T1000 (cell line): ENCODE measurements around the gene CCDC83.
"Not testable (repeated sequence)": the region's sequence is repeated elsewhere in the genome, so short reads cannot be mapped to it uniquely, and the experiment has no call there.

Source experiments
- DNase-seq: peaks from one replicate; lab custom pipeline; 2025; ENCODE audit warnings: mixed read lengths; lab: John Stamatoyannopoulos, UW

The CCDC83 gene

DNA sequence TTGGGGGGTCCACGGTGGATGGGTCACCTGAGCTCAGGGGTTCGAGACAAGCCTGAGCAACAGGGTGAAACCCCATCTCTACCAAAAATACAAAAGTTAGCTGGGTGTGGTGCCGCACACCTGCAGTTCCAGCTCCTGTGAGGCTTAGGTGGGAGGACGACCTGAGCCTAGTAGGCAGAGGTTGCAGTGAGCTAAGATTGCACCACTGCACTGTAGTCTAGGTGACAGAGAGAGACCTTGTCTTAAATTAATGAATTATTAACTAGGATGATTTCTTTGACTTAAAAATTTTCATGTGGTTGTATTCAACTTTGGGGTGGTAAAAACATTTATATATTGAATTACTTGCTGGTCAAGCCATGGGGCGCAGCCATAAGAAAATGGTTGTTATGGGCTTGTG lies 33.9 kb downstream of the CCDC83 start:
- no peak for DNase-seq

DNA sequence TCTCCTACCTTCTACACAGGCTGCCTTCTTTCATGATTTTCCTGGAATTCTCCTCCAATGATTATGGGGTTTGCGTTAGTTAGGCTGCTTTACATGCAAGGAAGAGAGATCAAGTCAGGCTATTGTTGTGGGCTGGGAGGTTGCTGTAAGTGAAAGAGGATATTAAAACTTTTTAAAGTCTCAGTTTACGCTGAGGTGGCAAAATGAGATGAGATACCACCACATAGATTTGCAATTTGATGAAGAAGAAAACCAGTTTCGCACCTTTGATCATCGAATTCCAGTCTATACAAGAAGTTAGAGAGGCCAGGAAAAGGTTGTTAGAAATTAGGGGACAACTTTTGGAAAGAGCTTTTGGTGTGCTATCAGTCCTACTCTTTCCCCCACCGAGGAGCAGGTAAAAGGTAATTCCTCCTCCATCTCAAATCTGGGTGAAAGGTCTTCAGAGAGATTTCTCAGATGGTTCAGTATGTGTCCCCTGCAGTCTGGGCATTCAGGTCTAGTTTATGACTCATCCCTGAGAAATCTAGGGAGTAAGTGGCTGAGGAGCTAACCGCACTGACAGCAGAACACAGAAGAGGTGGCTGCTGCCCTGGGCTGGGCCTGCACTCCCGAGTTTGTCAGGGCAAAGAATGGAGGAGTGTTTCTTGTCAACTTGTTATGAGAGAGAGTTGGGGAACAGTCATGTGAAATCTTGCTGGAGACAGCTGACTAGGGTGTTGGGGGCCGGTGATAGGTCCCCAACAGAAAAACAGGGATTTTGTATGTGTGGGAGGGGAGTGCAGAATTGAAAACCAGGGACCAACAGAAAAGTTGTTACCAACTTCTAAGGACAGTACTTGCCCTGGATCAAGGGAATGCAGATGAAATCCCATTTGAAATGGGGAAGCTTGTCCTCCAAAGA lies 34.7 kb downstream of the CCDC83 start:
- DNase-seq: peak; percentile 18

DNA sequence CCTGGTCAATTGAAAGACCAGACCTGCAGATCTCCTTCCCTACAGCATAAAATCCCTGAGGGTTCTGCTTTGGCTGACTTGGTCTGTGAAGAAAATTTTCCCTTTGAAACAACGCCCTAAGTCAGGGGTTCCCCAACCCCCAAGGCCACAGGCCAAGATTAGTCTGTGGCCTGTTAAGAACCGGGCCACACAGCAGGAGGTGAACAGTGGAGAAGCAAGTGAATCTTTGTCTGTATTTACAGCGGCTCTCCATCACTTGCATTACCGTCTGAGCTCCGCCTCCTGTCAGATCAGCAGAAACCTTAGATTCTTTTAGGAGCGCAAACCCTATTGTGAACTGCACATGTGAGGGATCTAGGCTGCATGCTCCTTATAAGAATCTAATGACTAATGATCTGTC lies 38.2 kb downstream of the CCDC83 start:
- no peak for DNase-seq

DNA sequence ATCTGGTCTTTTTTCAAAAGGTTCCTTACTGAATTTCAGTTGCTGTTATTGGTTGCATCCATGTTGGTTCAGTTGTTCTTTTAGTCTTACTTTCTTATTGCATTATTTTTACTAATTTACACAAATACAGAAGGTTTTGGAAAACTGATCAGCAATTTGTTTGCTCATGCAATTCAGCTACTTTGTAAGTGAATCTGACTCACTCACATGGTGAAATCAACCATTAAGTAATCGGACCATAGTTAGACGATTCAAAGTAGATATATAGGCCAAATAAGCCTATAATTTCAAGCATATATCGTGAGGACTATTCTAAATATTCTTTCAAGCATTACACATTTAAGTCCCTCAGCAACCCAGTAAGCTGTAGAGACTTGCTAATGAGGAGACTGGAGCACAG lies 41.7 kb downstream of the CCDC83 start:
- DNase-seq: no peak

DNA sequence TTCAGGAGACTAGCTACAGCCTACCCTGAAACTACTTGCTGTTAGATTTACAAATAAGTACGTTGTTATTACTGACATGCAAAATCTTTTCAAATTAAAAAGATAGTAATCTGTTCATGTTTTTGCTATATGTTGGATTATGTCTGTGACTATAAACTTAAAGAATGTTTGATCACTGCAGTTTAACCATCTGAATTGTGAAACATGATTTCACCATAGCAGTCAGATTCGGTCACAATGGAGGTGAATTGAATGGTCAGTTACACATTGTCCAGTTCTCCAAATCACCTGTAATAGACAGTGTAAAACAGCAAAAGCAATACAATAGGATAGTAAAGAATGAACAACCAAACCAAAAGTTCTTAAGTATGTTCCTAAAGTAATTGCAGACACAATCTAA lies 43.3 kb downstream of the CCDC83 start:
- no peak for DNase-seq

DNA sequence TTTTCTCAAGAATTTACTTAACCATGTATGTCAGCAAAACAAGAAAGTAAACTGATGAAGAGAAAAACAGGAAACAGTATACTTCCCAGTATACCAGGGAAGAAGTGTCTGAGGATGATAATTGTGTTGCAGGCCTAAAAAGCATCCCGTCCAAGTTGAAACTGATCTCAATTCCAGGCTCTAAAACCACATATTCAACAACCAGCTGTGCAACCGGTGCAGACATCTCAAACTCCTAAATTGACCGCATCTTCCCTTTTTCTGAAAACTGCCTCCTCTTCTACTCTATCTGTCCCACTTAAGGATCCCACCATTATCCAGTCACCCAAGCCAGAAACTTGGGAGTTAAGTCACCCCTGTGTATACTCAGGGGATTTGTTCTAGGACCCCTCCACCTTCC lies 47.2 kb downstream of the CCDC83 start:
- no peak for DNase-seq

DNA sequence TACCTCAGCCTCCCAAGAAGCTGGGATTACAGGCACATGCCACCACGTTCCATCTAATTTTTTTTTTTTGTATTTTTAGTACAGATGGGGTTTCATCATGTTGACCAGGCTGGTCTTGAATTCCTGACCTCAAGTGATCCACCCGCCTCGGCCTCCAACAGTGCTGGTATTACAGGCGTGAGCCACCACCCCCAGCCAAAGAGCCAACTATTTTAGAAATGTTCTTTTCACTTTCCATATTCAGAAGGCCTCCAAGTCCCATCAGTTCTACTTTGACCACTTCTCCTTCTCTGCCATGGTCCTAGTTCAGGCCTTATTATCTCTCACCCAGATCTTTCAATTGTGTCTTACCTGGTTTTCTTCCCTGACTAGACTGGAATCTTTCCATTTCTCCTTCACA lies 48.2 kb downstream of the CCDC83 start:
- DNase-seq: no peak

DNA sequence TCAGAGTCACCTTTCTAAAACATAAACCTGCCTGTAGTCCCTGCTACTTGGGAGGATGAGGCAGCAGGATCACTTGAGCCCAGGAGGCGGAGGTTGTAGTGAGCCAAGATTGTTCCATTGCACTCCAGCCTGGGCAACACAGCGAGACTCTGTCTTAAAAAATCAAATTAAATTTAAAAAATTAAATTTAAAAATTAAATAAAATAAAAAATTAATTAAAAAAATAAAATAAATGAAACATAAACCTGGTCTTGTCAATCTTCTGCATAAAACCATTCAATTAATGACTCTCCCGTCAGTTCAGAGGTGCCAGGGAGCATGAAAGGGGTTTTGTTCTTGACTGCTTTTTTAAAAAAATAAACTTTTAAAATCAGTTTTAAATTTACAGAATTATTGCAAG lies 48.6 kb downstream of the CCDC83 start:
- no peak for DNase-seq

DNA sequence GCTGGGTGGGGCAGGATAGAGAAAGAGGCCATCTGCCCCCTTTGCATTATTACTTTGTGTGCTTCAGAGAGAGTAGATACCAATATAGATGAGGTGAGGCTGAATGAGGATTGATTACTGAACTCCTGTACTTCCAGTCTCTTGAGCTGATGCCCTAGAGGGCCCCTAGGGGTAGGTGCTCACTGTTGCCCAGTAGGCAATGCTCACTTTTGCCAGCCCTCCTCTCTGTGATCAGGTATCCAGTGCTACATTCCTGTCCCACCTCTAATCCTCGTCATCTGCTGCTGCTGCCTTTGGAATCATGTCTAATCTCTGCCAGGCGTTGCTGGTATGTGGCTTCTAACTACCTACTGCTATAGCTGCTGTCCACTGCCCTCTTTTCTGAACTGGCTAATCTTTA lies 57.2 kb downstream of the CCDC83 start:
- DNase-seq: no peak

DNA sequence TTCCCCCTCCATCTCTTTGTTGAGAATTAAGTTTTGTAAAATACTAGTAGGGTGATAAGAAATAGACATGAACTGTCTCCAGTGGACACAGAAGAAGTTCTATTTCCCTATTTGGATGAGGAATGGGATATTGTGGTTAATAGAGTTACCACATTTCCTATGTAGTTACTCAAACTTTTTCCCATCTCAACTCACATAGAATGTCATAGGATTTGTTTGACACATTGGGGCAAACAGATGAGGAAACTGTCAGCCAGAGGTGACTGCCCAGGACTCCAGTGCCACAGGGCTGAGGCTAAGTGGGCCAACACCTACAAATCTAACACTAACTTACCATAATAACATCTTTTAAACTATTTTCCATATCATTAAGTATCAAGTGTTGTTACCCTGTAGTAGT lies 58.3 kb downstream of the CCDC83 start:
- no peak for DNase-seq

DNA sequence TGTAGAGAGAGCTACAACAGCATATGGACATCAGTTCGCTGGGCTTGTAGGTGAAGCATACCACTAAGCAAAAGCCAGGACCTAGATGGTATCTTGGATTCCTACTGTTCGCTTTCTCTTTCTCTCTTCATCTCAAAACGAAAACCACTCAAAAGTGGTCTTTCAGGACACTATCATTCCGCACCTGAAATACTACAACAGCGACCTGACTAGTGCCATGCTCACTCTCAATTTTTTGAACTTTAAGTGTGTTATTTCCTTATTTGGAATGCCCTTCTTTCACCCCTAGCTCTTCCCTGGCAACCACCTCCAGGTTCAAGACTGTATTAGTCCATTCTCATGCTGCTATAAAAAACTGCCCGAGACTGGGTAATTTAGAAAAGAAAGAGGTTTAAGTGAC lies 59.2 kb downstream of the CCDC83 start:
- DNase-seq: no peak

DNA sequence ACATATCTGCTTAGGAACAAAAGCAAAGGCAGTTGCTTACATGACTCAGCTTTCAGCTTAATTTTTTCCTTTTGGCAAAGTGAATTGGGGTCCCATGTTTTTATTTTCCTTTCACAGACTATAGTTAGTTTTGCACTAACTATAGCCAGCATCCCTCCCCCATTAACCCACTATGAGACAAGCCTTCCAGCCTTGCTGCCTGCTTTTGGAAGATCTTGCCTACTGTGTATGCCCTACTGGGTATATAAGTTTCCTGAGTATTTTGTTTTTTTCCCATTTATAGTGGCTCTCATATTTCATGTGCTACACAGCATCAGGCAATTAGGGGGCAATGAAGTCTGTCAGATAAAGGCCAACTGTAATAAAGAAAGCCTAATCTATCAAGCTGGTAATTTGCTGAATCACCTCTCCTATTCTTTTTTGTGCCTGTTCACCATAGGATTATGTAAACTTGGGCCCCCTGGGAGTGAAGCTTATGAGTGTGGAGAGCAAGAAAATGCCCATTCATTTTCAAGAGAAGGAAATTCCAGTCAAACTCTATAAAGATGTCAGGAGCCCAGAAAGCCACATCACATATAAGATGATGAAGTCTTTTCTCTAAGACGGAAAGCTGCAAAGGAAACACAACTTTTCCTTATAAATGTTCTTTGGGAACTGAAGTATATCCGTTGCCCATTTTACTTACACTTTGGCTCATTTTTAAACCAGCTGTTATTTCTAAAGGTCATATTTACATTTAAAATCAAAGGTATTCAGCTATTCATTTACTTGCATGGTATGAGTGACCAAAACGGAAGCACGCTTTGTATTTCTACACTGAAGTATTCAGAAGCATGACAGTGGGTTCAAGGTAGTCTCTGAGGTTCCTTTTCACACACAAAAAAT lies 64.0 kb downstream of the CCDC83 start:
- DNase-seq: no peak

DNA sequence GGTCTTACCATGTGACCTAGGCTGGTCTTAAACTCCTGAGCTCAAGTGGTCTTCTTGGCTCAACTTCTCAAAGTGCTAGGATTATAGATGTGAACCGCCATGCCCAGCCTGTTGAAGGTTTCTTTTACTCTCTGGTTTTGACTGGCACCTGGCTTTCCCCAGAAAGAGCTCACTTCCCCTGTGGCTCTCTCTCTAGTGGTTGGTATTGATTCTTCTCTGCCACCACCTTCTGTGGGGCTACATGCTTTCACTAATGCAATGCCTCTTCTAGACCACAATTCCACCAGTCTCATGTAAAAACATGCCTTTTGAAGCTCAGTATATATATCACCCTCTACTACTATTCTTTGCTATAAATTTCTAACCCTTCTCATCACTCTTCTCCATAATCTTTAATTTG lies 67.2 kb downstream of the CCDC83 start:
- no peak for DNase-seq

DNA sequence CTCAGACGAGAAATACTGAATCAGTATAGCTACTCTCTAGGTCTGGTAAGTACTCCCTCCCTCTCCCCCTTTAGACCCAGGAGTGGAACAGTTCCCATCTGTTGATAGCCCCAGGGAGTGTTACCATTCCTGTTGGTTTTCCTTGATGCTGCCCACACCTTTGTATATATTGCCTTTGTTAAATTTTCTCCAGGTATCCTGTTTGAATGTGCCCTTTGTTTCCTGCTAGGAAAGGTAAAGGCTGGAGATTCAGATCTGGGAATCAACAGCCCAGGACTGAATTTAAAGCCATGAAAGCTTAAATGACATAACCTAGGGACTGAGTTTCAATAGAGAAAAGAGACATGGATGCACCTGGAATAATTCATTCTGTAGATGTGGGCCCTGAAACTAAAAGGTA lies 68.3 kb downstream of the CCDC83 start:
- DNase-seq: no peak

DNA sequence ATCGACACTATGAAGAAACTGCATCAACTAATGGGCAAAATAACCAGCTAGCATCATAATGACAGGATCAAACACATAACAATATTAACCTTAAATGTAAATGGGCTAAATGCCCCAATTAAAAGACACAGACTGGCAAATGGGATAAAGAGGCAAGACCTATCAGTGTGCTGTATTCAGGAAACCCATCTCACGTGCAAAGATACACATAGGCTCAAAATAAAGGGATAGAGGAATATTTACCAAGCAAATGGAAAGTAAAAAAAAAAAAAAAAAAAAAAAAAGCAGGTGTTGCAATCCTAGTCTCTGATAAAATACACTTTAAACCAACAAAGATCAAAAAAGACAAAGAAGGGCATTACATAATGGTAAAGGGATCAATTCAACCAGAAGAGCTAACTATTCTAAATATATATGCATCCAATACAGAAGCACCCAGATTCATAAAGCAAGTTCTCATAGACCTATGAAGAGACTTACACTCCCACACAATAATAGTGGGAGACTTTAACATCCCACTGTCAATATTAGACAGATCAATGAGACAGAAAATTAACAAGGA lies 71.6 kb downstream of the CCDC83 start:
- DNase-seq: not testable (repeated sequence)

DNA sequence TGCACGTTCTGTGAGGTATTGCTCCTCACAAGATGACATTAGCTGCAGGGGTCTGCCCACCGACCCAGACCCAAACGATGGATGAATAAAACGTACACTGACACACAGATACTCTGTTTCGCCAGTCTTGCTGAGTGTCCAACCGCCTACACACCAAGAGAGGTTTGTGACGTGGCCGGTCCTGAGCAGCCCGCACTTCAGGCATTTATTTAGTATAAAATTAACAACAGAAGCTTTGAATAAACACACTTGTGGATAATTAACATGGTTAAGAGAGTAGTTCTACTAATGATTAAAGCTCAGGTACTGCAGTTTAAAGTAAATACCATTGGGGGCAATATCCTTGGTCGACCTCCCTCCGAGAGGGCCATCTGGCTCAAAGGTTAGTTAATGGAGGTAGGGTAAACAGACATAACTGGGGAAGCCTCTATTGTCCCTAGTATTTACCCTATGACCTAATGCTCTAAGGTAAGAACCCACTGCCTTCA lies 75.7 kb downstream of the CCDC83 start:
- no peak for DNase-seq

DNA sequence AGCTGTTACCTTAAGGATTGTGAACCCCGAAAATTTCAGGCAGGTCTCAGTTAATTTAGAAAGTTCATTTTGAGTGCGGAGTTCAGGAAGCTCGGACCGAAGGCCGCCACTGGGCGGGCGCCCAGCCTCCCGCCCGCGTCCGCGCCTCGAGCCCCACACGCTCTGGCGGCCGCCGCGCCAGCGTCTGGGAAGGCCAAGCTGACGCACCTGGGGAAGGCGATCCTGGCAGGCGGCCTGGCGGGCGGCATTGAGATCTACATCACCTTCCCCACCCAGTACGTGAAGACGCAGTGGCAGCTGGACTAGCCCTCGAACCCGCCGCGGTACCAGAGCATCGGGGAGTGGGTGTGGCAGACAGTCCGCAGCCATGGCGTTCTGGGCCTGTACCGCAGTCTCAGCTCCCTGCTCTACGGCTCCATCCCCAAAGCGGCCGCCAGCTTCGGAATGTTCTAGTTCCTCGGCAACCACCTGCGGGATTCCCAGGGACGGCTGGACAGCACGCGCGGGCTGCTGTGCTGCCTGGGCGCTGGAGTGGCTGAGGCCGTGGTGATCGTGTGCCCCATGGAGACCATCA lies 79.5 kb downstream of the CCDC83 start:
- DNase-seq: no peak

DNA sequence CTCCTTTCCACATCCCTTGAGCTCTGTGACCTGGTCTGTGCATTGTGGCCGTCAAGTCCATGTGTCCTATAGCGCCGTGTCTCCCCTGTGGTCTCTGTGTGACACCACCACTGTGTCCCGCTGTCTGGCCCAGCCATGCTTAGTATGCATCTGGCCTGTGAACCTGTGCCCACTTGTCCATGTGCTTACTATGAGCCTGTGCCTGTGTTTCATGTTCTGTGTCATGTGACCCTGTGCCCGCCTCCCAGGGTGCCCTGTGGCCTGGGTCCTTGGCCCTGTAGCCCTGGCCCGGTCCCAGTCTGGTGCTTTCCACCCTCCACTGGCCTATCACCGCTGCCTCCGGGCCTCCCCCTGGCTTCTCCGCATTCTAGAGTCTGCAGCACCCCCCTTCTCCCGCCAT lies 80.6 kb downstream of the CCDC83 start:
- no peak for DNase-seq

DNA sequence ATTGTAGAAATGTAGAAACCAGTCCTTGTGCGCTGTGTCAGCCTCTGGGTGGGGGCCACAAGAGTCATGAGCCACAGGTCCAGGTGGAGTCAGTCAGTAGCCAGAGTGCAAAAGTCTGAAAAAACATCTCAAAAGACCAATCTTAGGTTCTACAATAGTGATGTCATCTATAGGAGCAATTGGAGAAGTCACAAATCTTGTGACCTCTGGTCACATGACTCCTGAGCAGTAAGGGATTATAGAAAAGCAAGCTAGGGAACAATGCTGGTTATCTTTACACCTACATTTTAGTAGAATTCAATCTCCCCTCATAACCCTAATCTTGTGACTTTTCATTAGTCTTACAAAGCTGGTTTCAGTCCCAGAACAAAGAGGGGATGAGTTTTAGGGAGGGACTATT lies 82.7 kb downstream of the CCDC83 start:
- no peak for DNase-seq

DNA sequence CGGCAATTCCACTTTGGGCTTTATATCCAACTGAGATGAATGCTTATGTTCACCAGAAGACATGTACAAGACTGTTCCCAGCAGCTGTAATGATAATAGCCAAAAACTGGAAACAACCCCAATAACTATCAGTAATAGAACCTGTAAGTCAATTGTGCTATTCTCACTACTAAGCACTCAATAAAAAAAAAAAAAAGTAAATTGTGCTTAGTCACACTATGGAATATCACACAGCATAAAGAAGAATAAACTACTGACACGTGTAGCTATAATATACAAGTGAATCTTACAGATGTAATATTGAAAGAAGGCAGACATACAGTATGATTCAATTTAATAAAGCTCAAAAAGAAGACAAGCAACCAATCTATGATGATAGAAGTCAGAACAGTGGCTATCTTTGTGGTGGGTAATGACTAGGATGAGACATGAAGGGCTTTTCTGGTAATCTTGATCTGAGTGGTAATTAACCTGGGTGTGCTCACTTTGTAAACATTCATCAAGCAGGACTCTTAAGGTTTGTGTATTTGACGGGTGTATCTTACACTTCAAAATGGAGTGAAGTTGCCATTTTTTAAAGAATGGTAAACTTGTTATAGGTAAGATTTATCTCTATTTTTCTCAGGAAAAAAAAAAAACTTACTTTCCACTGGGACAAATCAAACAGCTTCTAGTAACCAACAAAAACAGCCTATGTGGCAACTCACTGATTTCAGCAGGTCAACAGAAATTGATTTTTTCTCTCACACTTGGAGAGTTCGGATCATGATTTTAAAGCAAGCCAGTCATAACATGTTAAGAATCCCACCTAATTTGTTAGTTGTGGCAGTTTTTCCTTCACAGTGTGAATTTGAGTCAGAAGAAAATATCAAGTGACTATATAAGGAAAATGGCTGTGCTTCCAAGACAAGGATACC lies 84.2 kb downstream of the CCDC83 start:
- DNase-seq: no peak

DNA sequence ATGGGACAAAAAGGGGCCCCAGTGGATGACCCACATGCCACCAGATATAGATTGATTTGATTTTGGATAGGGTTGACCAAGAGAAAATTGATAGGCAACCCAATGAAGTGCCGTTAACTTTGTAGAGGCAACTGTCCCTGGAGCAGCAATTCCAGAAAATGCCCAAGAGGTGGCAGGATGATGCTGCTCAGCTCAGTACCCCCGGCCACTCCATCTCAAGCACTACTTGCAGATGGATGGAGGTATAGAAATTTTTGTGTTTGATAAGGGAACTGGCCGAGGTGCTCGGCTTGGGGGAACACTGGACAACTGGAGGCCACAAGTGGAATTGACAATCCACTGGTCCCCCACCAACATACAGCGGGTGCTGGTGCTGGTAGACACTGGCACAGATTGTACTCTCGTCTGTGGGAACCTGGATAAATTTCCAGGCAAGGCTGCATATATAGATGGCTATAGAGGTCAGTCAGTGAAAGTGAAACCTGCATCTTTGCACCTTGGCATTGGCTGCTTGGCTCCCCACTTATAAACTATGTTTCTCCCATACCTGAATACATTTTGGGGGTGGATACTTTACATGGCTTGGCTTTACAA lies 86.3 kb downstream of the CCDC83 start:
- no peak for DNase-seq
